SK-N-SH (cell line): ENCODE results near the gene BCL6. TPM values are rescaled to one million over a fixed set of nuclear protein-coding genes. Genes with fewer than 3 reads are reported as not detected.

Source experiments
- CTCF ChIA-PET: fragments of 300-600, 350-600 bp; formaldehyde crosslinking; extraction: SDS; loops from one replicate; lab custom pipeline; 2021; lab: Yijun Ruan, JAX
- POLR2A ChIA-PET: fragments of 350-600 bp; sonication (Branson Sonifier 250); formaldehyde crosslinking; extraction: SDS; loops from one replicate; lab custom pipeline; 2020; ENCODE audit warnings: antibody characterized with exemption, inconsistent platforms; lab: Yijun Ruan, JAX
- DNase-seq: peaks from one replicate; pipeline ENCODE4 v3.0.0; 2012
- H2AFZ ChIP-seq: fragments of 200-600 bp; sonication (generic); 2 replicates; pipeline ENCODE4 v1.8.1; 2016; ENCODE audit warnings: antibody characterized with exemption, mild to moderate bottlenecking, low read depth
- H3F3A ChIP-seq: fragments of 200-600 bp; sonication (generic); replicated peaks from 2 replicates; pipeline ENCODE3; 2016; ENCODE audit warnings: antibody characterized with exemption, mild to moderate bottlenecking; ENCODE audit not compliant: insufficient read depth
- H3K27ac ChIP-seq, 2 experiments: fragments of 200-500 bp in 1 of 2; fragments of 200-600 bp in 1 of 2; sonication (Bioruptor generic) in 1 of 2; sonication (generic), shearing (Covaris generic) in 1 of 2; 2 replicates each; pipeline versions ENCODE4 v1.5.1 to v1.6.1; 2014 to 2016; ENCODE audit warnings: low read depth in 2 of 2, inconsistent platforms in 1 of 2, low read length in 1 of 2, mild to moderate bottlenecking in 1 of 2, mixed read lengths in 1 of 2
- H3K27me3 ChIP-seq: fragments of 200-600 bp; sonication (generic), shearing (Covaris generic); 2 replicates; pipeline ENCODE4 v1.6.1; 2016; ENCODE audit warnings: mixed run types; ENCODE audit not compliant: insufficient read depth
- H3K36me3 ChIP-seq, 2 experiments: fragments of 200-500 bp in 1 of 2; fragments of 200-600 bp in 1 of 2; sonication (Bioruptor generic) in 1 of 2; sonication (generic) in 1 of 2; replicated peaks in 1 of 2; 2 replicates each; pipeline versions ENCODE3 to v1.5.1; 2014 to 2016; ENCODE audit warnings: low read length in 1 of 2, mild to moderate bottlenecking in 1 of 2; ENCODE audit not compliant: insufficient read depth in 2 of 2, control insufficient read depth in 1 of 2
- H3K4me1 ChIP-seq, 2 experiments: fragments of 200-500 bp in 1 of 2; fragments of 200-600 bp in 1 of 2; sonication (Bioruptor generic) in 1 of 2; sonication (generic), shearing (Covaris generic) in 1 of 2; 2 replicates each; pipeline versions ENCODE4 v1.5.1 to v1.6.1; 2014 to 2016; ENCODE audit warnings: low read depth in 1 of 2, low read length in 1 of 2, mixed run types in 1 of 2; ENCODE audit not compliant: insufficient read depth in 2 of 2, control insufficient read depth in 1 of 2
- H3K4me2 ChIP-seq: fragments of 200-600 bp; sonication (generic), shearing (Covaris generic); 2 replicates; pipeline ENCODE4 v1.6.1; 2017; ENCODE audit warnings: mixed run types
- H3K4me3 ChIP-seq, 2 experiments: fragments of 200-500 bp in 1 of 2; fragments of 200-600 bp in 1 of 2; sonication (Bioruptor generic) in 1 of 2; sonication (generic), shearing (Covaris generic) in 1 of 2; 2 replicates each; pipeline versions ENCODE4 v1.5.1 to v1.8.1; 2014 to 2016; ENCODE audit warnings: low read depth in 2 of 2, inconsistent platforms in 1 of 2, low read length in 1 of 2, mild to moderate bottlenecking in 1 of 2, mixed read lengths in 1 of 2, moderate library complexity in 1 of 2
- H3K79me2 ChIP-seq: fragments of 200-600 bp; sonication (generic); 2 replicates; pipeline ENCODE4 v1.8.1; 2017; ENCODE audit warnings: mild to moderate bottlenecking; ENCODE audit not compliant: insufficient read depth
- H3K9ac ChIP-seq: fragments of 200-600 bp; sonication (generic); 2 replicates; pipeline ENCODE4 v1.6.1; 2017; ENCODE audit warnings: mixed run types
- H3K9me2 ChIP-seq: fragments of 200-600 bp; sonication (generic); 2 replicates; pipeline ENCODE4 v1.6.1; 2017; ENCODE audit warnings: mixed run types
- H3K9me3 ChIP-seq: fragments of 200-600 bp; sonication (generic); 2 replicates; pipeline ENCODE4 v1.6.1; 2017; ENCODE audit warnings: mixed run types, mild to moderate bottlenecking, moderate library complexity
- H4K20me1 ChIP-seq: fragments of 200-600 bp; sonication (generic); 2 replicates; pipeline ENCODE4 v1.6.1; 2017; ENCODE audit warnings: mild to moderate bottlenecking, mixed run types; ENCODE audit not compliant: insufficient read depth
- CHD2 ChIP-seq: fragments of 150-350 bp; IDR thresholded peaks from 2 replicates; pipeline ENCODE4 v1.6.1; 2018; ENCODE audit warnings: low read length; ENCODE audit not compliant: partially characterized antibody
- CTCF ChIP-seq: fragments of 200-600 bp; sonication (generic); IDR thresholded peaks from 2 replicates; pipeline ENCODE4 v1.6.1; 2017; ENCODE audit warnings: antibody characterized with exemption, mild to moderate bottlenecking, moderate library complexity
- EP300 ChIP-seq, 2 experiments: IDR thresholded peaks; 2 replicates each; pipeline versions ENCODE4 v1.4.0 to v1.6.1; 2012; ENCODE audit warnings: borderline replicate concordance in 1 of 2, low read depth in 1 of 2, low read length in 1 of 2
- EZH2phosphoT487 ChIP-seq: fragments of 200-600 bp; sonication (generic); IDR thresholded peaks from 2 replicates; pipeline ENCODE4 v1.6.1; 2017; ENCODE audit warnings: low read depth, mixed run types, mild to moderate bottlenecking, antibody characterized with exemption, moderate library complexity, borderline replicate concordance
- FOSL2 ChIP-seq: IDR thresholded peaks from 2 replicates; pipeline ENCODE4 v1.4.0; 2012; ENCODE audit warnings: low read depth, mild to moderate bottlenecking, moderate library complexity, borderline replicate concordance
- FOXJ3 ChIP-seq: sonication (generic); formaldehyde crosslinking; IDR thresholded peaks from 2 replicates; pipeline ENCODE4 v1.5.1; 2020; ENCODE audit warnings: mild to moderate bottlenecking, missing genetic modification reagents
- FOXM1 ChIP-seq: IDR thresholded peaks from 2 replicates; pipeline ENCODE4 v1.4.0; 2012; ENCODE audit warnings: low read depth, mild to moderate bottlenecking
- GABPA ChIP-seq: IDR thresholded peaks from 2 replicates; pipeline ENCODE4 v1.4.0; 2012; ENCODE audit warnings: low read depth, mild to moderate bottlenecking
- MAX ChIP-seq: IDR thresholded peaks from 2 replicates; pipeline ENCODE4 v1.4.0; 2012; ENCODE audit warnings: low read depth
- MEF2A ChIP-seq: IDR thresholded peaks from 2 replicates; pipeline ENCODE4 v1.4.0; 2012; ENCODE audit warnings: low read depth, borderline replicate concordance
- PBX3 ChIP-seq: IDR thresholded peaks from 2 replicates; pipeline ENCODE4; 2012
- RCOR1 ChIP-seq: fragments of 150-350 bp; IDR thresholded peaks from 2 replicates; pipeline ENCODE4 v1.6.1; 2017; ENCODE audit warnings: antibody characterized with exemption, low read length
- RXRA ChIP-seq: IDR thresholded peaks from 2 replicates; pipeline ENCODE4 v1.4.0; 2012; ENCODE audit warnings: low read depth, mild to moderate bottlenecking, borderline replicate concordance
- TAF1 ChIP-seq: IDR thresholded peaks from 2 replicates; pipeline ENCODE4 v1.6.1; 2012; ENCODE audit warnings: low read depth, mild to moderate bottlenecking, low read length, moderate library complexity, borderline replicate concordance
- TCF12 ChIP-seq: IDR thresholded peaks from 2 replicates; pipeline ENCODE4 v1.4.0; 2012
- USF2 ChIP-seq: fragments of 150-350 bp; IDR thresholded peaks from 2 replicates; pipeline ENCODE4 v1.6.1; 2017; ENCODE audit warnings: antibody characterized with exemption, low read length, low read depth, borderline replicate concordance
- YY1 ChIP-seq: IDR thresholded peaks from 2 replicates; pipeline ENCODE4 v1.4.0; 2012; ENCODE audit warnings: low read depth, mild to moderate bottlenecking
- WGBS: methylation state at CpG from one replicate; pipeline ENCODE4 v1.1.6; 2017; ENCODE audit warnings: low lambda C conversion rate; 5-methylcytosine and 5-hydroxymethylcytosine counted together
- polyA plus RNA-seq, 3 experiments: library from polyadenylated mRNA; depleted of rRNA; stranded (reverse); fragments of >200 nt; gene quantifications; 2 replicates each; pipeline ENCODE4 v1.2.3, GENCODE V29; 2012

BCL6 gene
- polyA plus RNA-seq, 1 of the 3 experiments (the other 2 are of a cell fraction): 13.8 TPM

GRCh38 chr3:187696021-187696420 lies 49.2 kb downstream of the BCL6 start:
- Histone ChIP-seq H2AFZ (no peak overlapping the region), H3K4me1 (no peaks in the 10 kb centered on the region), H3K36me3 (no peaks in the 10 kb centered on the region), H3K9me3 (no peaks in the 10 kb centered on the region), H3K79me2 (no peaks in the 10 kb centered on the region), H3K27ac (no peak overlapping the region), H4K20me1 (no peaks in the 10 kb centered on the region), H3K4me3 (no peak overlapping the region), H3K4me2 (no peak overlapping the region)
- CTCF ChIA-PET: interaction anchor here (0.9 kb wide), 1 partner anchor 17 kb away, joined by 3 read pairs; no protein-coding TSS in a partner anchor
- WGBS: 0% methylated on average over 4 of the region's 4 CpGs
- DNase-seq: no peak
- TF ChIP-seq YY1 (no peak), FOXM1 (no peak), GABPA (no peak), TAF1 (no peak), EP300 (IDR thresholded peaks at IDR 0.05; ENCODE audit: borderline replicate concordance in 1 of 2, low read depth in 1 of 2, low read length in 1 of 2) (no peak), MEF2A (no peak), CHD2 (no peak), MAX (no peak), TCF12 (no peak), FOXJ3 (no peak), USF2 (no peak), FOSL2 (no peak), RXRA (no peak), CTCF (no peak), RCOR1 (no peak), EZH2phosphoT487 (no peak), PBX3 (no peak)
- TF ChIP-seq, all 33 proteins: peak for 0
- H3K9ac ChIP-seq: no peak overlapping the region
- POLR2A ChIA-PET: no interaction called here
- peaks cover 43% of the 10 kb centered on the region; the same call in 1 of the 2 replicates for H3K27me3 ChIP-seq
- no peaks in the 10 kb centered on the region for H3F3A ChIP-seq
- H3K9me2 ChIP-seq: no peaks in the 10 kb centered on the region
